NCI-H1105 treated with DMSO at 0.1 percent for 48 hours (cell line): Measurements from ENCODE around the gene SEC31B.

Source experiments
- DNase-seq: peaks from one replicate; lab custom pipeline; 2025; lab: John Stamatoyannopoulos, UW

SEC31B gene

DNA sequence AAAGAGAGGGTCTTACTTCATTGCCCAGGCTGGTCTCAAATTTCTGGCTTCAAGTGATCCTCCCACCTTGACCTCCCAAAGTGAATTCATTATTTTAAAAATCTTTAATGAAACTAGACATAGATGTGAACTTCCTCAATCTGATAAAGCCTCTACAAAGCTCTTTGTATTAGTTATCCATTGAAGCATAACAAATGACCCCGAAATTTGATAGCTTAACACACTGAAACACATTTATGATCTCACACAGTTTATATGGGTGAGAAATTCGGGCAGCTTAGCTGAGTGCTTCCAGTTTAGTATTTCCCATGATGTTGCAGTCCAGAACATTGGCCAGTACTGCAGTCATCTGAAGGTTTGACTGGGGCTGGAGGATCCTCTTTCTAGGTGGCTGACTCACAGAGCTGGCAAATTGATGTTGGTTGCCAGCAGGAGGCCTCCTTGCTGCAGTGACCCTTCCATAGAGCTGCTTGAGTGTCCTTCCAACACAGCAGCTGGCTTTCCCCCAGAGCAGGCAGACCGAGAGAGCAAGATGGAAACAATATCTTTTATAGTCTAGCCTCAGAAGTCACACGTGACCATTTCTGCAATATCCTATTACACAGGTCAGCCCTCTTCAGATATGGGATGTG is 73.4 kb downstream of the SEC31B start:
- DNase-seq: no peak

DNA sequence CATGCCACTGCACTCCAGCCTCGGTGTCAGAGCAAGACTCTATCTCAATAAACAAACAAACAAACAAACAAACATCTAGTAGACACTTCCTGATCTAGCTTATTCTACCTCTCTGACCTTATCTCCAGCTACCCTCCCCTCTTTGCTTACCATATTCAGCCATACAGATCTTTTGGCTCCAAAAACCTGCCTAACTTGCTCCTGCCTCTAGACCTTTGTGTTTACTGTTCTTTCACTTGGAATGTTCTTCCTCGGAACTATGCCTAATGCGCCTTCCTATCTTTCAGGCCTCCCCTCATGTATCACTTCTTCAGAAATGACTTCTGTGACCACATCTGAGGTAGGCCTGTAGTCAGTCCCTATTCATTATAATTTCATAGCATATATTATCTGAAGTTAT is 77.1 kb downstream of the SEC31B start:
- DNase-seq: no peak

- DNase-seq: no peak
These were observed 80.9 kb downstream of the SEC31B start for GRCh38 chr10:100438674-100439315.
